NCI-H146 treated with DMSO at 0.1 percent for 48 hours (cell line): ENCODE results near the gene METTL3.

ENCODE experiments used
- DNase-seq: peaks from one replicate; lab custom pipeline; 2025; ENCODE audit not compliant: unreplicated experiment; lab: John Stamatoyannopoulos, UW

METTL3 gene

DNA sequence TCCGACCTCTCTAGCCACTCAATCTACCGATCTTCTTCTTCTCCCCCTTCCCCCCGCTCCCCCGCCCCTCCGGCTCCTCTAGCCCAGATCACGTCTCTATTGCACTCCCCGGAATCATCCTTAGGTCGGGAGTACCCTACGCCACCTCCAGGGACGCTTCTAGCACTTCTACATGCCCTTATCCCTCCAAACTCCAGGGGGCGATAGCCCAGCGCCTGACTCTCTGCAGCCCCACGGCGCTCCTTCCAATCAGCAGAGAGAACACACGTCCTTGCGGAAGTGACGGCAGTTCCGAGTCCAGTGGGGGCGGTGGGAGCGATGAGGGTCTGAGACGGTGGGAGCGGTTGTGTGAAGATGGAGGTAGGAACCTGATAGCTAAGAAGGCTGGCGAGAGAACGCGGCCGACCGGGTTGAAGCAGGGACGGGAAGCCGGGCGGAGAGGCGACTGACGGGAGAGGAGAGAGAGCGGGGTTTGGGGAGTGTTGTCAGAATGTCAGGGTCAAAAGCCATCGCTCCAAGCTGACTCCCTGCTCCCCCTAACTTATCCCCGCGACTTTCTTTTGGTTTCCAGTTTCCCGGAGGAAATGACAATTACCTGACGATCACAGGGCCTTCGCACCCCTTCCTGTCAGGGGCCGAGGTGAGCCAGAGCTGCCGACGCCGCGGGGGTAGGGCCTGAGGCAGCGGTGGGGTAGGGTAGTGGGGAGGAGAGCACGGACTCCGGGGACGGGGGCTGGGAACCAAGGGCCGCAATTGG, 34.0 kb downstream of the METTL3 start, which contains the start of the genes RAB2B and TOX4:
Gene RAB2B, minus strand, starts transcription at position 35 of the 757 bp plus-strand sequence. CDS start 87 bp downstream, outside the sequence.
Gene TOX4, plus strand, starts transcription at position 271 of the 757 bp plus-strand sequence. Its CDS starts 84 bp downstream, at position 355.
- peak; percentile 98 for DNase-seq

DNA sequence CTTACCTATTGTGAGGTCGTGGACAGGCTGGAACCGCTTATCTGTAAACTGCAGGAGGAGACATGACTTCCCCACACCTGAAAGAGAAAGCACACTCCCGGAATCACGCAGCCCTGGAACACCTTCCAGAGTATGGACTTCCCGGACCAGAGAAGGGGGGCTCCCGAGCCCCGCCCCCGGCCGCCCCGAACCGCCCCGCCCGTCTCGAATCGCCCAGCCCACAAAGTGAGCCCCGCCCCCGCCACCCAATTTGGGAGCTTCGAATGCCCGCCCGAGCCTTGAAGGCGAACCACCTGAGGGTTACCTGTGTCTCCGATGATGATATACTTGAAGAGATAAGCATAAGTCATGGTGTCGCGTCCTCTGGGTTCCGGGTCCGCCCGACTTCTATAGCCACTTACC, 34.6 kb downstream of the METTL3 start:
- peak; percentile 88 for DNase-seq

DNA sequence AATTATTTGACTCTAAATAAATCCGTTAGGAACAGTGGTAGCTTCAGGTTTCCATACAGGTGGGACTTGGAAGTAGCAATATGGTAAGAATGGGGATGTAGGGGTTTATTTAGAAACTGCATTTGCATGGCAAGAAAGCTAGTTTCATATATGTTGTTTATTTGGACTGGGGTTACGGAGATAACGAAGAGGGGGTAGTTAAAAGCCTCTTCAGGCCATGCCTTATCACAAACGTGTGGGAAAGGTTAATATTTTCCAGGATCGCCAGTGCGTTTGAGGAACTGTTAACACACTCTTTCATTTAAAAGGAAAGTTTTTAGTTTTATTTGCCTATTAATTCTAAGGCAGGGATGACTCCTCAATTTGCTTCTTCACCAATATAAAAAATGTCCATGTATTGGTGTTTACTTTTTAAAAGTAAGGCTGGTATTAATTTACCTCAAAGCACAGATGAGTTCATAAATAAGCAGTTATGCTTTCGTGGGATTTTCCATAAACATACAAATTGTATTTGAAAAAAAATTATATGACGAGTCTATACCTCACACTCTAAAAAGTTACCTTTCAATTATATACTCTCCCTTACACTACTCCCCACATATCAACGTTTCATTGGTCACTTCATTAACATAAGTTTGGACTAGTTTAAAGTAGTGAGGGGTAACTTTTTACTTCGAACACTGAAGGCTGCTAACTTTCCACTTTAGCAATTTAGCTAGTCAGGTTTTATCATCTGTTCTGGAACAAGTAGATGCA, 35.2 kb downstream of the METTL3 start:
- DNase-seq = no peak

DNA sequence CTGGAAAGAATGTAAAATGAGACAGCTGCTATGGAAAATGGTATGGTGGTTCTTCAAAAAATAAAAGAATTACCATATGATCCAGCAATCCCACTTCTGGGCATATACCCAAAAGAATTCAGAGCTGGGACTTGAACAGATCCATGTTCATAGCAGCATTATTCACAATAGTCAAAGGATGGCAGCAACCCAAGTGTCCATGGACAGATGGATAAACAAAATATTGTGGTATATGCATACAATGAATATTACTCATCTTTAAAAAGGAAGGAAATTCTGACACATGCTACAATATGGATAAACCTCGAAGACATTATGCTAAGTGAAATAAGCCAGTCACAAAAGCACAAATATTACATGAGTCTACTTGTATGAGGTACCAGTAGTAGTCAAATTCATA, 43.5 kb downstream of the METTL3 start:
- DNase-seq = no peak

DNA sequence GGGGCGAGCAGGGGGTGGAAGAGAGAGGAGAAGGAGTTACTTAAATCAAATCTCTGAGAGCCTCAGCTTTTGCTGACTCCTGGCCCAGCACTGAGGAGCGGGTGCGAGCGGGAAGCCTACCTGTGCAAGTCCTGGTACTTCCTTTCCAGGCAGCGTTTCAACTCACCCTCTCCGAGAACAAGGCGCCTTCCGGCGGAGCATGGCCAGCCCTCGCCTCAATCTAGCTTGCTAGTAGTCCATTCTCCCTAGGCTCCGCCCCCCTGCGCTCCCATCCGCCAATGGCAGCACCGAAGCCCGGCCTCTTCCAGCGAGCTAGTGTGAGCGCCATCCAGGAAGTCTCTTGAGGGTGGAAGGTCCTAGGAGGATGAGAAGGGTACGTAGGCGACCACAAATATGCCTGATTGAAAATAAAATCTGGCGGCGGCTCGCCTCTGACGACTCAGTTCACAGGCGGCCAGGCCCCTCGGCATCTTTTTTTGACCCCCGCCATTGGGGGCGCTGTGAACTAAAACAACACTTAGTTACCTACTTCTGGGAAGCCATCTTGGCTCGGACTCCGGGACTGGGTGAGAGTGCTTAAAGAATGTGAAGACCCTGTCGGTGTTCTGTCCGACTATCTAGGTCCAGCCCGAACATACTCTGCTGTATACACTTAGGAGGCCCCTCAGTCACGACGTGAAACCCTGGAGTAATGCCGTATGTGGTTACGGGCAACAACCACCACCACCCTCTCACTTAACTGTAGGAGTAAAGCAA, 55.0 kb downstream of the METTL3 start, which contains the start of gene CHD8:
Gene CHD8, minus strand, starts transcription at position 212 of the 756 bp plus-strand sequence. CDS start 24,480 bp downstream, outside the sequence.
- DNase-seq = peak; percentile 98

DNA sequence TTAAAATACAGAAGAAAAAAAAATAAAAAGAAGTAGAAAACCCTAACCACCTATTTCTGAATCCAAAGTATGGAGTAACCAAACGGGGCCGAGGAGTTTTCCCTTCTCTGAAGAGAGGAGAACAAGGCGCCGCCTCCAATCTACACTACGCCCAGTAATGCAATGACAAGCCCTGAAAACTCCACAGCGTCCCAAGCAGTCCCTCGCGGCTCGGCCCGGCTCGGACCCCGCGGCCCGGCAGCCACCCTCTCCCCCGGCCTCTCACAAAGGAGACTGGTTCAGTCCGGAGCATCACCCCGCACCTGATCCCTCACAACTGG, 55.6 kb downstream of the METTL3 start:
- no peak for DNase-seq

DNA sequence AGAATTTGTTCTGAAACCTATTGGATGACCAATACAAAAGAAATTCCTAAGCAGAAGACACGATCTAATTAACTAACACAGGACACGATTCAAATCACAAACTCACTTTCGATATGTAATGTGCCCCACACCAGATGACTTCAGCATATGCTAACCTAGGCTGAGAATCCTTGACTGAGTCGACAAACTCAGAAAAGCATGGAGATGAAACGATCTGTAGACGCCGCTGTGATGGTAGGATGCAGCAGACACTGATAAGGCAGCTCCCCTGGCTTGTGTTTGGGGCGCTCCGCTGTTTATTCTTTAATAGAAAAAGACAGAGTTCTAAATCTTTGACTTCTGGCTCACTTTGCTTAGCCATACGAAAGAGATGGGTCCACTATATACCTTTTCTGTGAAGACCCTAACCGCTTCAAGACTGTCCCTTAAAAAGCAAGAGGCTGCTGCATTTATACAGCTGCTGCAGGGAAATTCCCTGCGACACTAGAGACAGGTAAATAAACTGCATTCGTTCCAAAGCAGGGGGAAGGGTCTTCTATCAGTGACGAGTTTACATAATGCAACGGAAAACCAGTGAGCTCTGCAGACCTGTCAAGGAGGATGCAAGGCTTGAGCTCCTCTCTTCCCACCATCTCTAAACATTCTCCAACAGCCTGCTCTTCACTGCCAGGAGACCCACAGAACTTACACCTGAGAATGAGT, 56.1 kb downstream of the METTL3 start:
- no peak for DNase-seq

DNA sequence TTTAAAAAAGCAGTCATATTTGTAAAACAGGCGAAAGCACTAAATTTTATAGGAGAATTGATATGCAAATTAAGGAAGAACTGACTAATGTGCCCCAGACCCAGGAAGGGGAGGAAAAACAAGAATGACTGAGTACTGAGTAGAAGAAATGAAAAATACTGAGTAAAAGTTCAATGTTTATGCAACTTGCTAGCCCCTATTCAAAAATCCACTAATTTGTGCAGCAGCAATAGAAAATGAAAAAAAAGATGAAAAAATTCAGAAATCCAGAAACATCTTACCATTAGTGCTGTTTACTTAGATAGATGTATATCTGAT, 61.3 kb downstream of the METTL3 start:
- no peak for DNase-seq
